Left ventricle myocardium superior (tissue), 1 donor: ENCODE measurements around the gene NAV2. TPM values are rescaled to one million over a fixed set of nuclear protein-coding genes. Genes with fewer than 3 reads are reported as not detected.

Source experiments
- ATAC-seq: fragments of 200-7000 bp; cut with Tn5 transposase; one replicate; pipeline ENCODE4 v1.9.1; 2020; ENCODE audit warnings: mild to moderate bottlenecking, moderate library complexity
- DNase-seq: peaks from one replicate; pipeline ENCODE4 v3.0.0-alpha.2; 2020
- intact Hi-C: fragments of 100-400 bp; cut with micrococcal nuclease; formaldehyde crosslinking; loops from one replicate; pipeline ENCODE4 v1.11.0; 2022
- total RNA-seq: library from RNA; stranded (reverse); fragmentation: NEBNext Ultra II Directional; extraction: Animal tissue kit (Norgen Biotek cat#: 25700); gene quantifications from one replicate; pipeline ENCODE4 v1.2.1, GENCODE V29; 2021
- donor health status: DM: no; HTN: yes; CAD: no; lungs with severe emphysema.

NAV2 gene
- total RNA-seq, 1 donor from 2014 or later = 8.8 TPM

DNA sequence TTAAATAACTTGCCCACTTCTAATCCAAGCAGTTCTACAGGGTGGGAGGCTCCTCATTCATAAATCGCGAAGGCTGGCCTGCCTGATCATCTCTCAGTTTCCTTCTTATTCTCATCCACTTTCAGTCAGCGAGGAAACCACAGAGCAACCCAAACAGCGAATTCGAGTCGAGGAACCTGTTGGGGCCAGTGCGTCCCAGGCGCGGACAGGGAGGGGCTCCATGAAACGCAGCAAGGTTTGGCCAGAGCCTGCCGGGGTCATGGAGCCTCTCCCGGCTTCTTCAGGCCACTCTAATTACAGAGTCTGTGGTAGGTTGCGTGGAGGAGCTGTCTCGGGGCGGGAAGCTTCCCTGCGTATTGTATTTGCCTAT is 741 bp upstream of the NAV2 start:
- ATAC-seq = peak; percentile 22
- intact Hi-C loops = no loop called here
- no peak for DNase-seq

DNA sequence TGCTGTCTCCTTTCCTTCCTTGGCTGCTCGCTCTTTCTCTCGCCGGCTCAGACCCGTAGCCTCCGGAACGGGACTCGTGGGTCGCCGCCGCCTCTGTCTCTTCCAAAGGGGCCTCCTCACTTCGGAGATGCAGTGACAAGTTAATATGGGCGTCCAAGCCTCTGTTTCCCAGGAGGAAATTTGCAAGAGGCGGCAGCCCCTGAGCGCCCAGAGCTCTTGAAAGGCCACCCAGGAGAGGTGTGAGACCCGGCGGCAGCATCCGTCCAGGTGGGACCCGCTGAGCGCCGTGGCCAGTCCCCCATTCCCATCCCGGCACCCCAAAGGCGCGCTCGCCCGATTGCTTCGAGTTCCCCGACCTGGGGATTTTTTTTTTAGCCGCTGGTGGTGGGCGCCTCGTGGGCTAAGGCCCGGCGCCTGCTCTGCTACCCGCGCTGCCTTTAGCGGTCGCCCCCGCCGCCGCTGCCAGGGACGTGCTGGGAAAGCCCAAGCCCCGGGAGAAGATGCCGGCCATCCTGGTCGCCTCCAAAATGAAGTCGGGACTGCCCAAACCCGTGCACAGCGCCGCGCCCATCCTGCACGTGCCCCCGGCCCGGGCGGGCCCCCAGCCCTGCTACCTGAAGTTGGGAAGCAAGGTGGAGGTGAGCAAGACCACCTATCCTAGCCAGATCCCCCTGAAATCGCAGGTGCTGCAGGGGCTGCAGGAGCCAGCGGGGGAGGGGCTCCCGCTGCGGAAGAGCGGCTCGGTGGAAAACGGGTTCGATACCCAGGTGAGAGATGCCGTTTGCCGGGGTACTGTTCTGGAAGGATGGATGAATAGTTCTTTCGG is 772 bp downstream of the NAV2 start:
- DNase-seq = peak; percentile 44
- no peak for ATAC-seq
- intact Hi-C loops = no loop called here

DNA sequence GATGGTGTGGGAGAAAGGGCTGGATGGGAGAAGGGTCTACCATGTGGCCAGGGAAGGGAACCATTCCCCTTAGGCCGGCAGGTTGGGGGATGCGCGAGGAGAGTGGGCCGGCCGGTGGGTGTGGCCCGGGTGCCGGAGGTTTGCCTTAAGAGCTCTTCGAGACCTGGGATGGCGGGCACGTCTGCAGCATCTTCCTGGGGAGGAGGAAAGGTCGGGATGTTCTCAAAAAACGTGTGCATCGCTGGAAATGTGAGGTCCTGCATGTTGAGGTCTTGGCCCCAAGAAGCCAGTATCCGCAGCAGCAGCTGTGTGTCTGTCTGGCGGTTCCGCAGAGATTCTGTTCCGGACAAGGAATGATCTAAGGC is 1.4 kb downstream of the NAV2 start:
- DNase-seq = peak; percentile 37
- intact Hi-C loops = no loop called here
- no peak for ATAC-seq

DNA sequence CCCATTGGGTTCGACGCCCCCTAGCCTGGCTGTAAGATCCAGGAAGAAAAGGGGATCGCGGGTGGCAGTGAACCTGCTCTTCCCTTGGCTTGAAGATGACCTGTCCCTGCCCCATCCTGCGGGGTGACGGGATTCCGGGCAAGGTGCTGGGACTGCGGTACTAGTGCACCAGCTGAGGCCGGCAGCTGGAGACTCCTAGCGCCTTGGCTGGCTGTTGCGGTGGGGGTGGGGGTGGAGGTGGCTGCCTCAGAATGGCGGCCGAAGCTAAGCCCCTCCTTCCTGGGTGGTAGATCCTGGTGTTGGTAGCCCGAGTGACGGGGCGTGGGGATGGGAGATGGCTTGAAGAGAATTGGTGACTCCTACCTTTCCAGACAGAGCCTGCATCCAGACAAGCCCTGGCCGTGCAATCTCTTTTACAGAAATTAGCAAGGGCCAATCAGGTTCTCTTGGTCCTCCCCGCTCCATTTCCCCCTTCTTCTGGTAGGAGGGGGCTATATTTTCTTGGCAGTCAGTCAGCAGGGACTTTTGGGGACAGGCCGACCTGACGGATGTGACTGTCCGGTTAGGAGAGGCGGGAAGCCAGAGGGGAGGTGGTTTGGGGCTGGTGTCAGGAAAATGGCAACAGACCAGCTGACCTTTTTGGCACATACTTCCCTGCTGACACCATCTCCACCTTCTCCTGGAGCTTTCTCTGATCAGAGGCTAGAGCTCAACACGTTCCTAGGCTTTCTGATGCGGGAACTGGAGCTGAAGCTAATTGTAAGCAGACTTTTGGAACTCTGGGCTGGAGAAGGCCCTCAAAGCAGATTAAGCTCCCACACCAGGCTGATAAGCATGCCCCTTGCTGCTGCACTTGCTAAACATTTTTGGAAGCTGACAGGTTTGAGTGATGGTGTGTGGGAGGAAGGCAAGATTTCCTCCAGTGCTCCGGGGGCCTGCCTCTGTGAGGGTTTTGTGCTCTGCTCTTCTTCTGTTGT is 2.0 kb downstream of the NAV2 start:
- ATAC-seq (peak; percentile 37), DNase-seq (peak; percentile 54)
- intact Hi-C loops = no loop called here

DNA sequence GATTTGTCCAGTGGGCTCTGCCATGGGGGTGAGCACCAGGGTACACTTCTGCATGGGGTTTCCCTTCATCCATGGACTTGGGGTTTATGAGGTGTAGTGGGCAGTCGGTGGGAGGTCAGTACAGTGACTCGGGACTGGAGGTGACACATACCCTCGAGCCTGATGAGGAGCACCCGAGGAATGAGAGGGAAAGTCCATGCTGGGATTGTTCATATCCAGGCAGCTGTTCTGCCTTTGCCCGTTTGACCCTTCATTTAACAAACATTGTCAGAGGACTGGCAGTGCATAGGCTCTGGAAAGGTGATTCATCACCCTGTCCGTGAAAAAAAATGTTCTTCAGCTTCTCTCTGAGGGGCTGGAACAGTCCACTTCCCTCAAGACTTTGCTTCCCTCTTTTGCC is 2.7 kb downstream of the NAV2 start:
- intact Hi-C loops = no loop called here
- ATAC-seq = no peak
- DNase-seq = no peak

DNA sequence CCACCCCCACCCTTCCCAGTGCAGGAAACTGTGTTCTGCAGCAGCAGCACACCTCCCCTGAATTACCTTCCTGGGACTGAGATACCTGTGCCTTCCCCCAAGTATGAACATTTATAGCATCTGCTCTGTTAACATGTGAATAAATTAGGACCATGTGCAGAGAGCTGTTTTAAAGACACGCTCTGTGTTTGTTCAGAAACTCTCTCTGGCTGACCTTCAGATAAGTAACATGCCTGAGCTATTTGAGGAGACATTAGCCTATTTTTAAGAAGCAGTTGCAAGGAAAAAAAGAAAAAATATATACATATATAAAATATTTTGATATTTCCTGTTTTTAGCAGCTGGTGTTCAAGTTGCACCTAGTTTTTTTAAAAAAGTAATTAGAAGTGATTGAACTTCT is 5.4 kb downstream of the NAV2 start:
- ATAC-seq (no peak), DNase-seq (no peak)
- intact Hi-C loops = no loop called here

DNA sequence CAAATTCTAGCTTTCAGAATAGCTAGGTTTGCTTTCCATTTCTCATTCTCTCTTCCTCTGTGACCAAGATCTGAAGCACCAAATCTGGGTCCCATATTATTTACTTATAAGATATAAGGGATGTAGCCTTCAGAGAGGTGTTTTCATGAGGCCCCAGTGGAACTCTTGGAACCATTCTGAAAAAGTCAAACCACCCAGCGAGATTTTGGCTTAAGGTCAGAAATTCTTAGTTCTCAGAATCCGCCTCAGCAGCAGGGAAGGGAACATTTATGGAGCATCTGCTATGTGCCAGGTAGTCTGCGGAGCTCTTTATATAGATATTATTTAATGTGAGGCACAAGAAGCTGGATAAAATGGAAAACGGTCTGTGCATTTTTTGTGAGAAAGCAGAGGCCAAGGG is 6.3 kb downstream of the NAV2 start:
- DNase-seq (no peak), ATAC-seq (no peak)
- intact Hi-C loops = no loop called here

DNA sequence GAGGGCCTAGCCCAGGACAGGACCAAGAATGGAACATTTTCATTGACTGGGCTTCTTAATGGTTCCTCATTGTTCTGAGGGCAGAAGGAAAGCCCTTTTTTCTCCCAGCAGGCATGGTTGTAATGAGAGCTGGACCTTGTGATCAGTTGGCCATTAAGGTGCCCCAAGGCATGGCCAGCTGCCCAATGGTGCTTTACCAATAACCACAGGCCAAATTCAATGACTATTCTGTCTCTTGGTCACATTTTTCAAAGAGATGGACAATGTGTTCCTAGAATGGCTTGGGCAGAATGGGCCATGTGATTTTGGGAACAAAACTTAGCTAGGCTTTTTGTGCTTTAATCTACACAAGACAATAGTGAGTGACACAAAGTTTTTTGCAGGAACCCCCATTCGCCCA is 7.3 kb downstream of the NAV2 start:
- DNase-seq (no peak), ATAC-seq (no peak)
- intact Hi-C loops = no loop called here

DNA sequence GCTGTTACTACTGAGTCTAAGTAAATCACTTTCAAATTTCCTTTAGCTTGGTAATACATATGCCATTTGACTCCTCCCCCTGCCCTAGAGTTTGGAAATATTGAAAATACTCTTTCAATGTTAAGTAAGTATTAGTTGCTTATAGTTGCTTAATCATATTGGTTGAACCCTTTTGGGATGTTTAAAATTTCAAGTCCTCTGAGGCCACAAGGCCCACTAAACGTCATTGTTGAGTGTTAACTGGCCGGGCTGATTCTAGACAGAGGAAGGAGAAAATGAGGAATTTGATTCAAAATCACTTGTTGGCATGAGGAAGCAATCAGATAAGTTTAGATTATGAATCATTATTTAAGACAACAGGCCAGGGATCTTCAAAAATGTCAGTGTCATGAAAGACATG is 8.5 kb downstream of the NAV2 start:
- intact Hi-C loops = no loop called here
- no peak for ATAC-seq
- no peak for DNase-seq

DNA sequence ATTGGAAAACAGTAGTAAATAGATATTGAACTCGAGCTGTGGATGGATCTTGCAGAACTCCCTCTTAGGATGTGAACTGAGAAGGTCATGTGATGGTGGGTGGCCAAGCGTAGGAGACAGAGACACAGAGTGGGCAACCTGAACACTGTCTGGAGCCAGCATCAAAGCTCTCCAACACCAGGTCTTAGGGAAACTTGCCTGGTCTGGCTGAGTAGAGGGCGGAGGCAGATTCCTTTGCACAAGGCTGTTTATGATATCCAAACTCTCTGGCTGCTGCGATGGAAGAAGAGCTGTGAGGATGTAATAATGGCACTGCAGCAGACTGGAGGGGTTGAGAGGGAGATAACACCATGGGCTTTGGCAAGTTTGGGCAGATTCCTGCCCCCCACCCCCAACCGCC is 10.1 kb downstream of the NAV2 start:
- DNase-seq (no peak), ATAC-seq (no peak)
- intact Hi-C loops = no loop called here

DNA sequence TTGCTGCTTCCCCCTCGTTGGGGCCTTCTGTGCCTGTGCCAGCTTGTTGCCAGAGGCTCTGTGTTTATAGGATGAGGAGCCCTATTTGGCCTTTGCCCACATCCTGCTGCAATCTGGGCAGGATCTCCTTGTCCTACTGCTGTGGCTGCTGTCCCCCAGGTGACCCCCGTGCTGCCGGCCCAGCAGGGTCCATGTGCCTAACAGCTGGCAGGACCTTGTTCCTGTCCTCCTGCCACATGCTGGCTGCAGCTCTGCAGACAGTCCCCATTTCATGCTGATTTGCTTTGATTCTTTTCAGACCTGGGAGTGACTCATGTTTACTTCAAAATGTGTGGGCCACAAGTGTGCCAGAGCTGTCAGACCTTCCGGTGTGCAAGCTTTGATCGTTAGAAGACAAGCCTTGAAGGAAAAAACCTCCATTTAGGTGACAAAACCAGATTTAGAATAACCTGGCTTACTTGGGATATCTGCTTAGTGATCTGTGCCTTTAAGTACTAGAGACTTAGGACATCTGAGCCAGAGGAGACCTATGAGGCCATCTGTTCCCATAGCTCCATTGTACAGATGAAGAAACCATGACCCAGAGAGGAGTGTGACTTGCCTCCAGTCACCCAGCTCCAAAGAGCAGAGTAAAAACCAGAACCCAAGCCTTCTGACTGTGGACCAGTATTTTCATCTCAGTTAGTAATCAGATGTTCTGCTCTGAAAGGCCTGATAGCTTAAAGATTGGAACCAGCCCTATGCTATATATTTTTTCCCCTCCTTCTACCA is 11.1 kb downstream of the NAV2 start:
- intact Hi-C loops = no loop called here
- DNase-seq (peak; percentile 35), ATAC-seq (peak; percentile 18)

DNA sequence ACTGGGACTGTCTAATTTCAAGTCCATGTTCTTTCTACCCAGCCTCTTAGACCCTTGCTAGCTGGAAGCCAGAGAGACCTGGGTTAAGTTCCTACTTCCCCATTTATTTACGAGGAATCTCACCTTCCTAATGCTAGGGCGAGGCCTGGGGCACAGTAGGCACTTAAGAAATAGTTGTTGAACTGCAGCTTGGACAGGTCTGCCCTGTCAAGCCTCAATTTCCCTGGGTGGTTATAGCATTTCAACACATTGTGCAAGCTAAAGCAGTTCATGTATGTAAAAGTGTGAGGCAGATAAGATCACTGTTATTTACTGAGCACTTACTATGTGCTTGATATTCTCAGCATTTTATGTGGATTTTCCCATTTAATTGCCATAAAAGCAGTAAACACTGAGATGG is 12.1 kb downstream of the NAV2 start:
- no peak for ATAC-seq
- intact Hi-C loops = no loop called here
- no peak for DNase-seq

DNA sequence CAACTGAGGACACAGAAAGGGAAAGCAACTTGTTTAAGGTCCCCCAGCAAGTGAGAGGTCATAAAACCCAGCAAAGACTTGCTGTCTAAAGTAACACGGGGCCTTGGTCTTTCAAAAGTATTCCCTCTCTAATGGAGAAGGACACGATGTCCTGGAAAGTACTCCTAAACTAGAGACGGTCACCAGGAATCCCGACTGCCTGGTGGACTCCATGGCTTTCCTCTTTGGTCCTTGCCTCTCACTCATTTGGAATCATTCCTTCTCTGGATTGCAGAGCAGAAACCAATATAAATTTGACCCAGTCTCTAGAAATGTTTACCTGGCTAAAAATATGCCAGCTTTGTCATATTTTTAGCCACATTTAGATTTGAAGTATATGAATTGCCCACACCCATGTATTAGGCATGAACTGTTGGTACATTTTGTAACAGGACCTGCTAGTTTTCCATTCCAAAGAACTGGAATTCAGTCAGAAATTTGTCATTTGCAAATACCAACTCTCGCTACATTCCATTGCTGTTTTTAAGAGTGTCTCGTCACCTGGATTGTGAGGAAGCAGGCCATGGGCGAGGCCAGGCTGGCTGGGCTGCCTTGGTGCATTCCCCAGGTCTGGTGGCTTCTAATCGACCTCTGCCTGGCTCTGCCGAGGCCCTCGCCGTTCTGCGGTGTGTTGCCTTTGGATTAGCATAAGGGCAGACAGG is 12.9 kb downstream of the NAV2 start:
- DNase-seq (peak; percentile 48), ATAC-seq (peak; percentile 59)
- intact Hi-C loops = no loop called here

DNA sequence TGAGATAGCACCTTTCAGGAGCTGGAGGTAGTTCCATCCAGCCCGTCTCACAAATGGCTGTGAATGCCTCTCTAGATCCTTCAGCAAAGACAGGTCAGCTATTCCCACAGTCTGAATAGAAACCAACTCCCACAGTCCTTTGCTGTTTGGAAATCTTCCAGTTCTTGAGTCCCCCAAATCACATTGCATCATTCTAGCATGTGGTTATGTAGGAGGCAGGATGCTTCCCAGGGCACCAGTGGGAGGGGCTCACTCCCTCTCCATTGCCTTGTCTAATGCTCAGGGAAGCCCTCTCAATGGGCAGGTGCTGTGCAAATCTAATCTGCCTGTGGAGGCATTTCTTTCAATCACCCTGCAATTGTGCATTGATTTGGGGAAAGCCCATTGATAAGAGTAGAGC is 14.6 kb downstream of the NAV2 start:
- intact Hi-C loops = no loop called here
- DNase-seq = no peak
- peak; percentile 7 for ATAC-seq

DNA sequence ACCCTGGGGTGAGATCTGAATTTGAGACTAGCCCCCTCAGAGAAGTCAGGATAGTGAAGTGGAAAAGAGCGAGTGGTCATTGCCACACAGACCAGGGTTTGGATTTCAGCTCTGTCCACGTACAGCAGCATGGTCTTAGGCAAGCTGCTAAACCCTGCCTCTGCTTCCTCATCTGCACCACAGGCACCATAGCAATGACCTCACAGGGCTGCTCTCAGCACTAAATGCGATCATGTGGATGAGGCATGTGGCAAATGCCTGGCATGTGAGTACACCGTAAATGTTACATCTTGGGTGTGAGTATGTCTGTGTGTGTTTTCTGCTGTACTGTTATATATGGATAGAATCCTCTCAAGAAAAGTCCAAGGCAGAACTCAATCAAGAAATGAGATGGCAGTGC is 15.8 kb downstream of the NAV2 start:
- DNase-seq (no peak), ATAC-seq (peak; percentile 58)
- intact Hi-C loops = no loop called here

DNA sequence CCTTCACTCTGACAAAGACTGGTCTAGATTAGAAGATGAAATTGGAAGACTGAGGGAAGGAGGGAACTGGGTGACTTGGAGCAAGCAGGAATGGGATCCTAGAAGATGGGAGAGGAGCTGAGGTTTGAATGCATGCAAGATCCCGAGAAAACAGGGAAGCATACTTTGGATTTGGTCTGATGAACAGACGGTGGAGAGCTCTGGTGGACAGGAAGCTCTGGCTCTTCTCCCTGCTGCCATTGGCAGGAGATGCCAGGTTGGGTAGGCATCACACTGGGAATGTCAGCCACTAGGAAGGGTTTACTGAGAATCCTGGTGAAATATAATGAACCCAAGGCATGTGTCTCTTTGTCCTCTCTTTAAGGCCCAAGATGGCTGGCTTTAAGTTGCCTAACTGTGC is 16.5 kb downstream of the NAV2 start:
- DNase-seq = no peak
- no peak for ATAC-seq
- intact Hi-C loops = no loop called here

DNA sequence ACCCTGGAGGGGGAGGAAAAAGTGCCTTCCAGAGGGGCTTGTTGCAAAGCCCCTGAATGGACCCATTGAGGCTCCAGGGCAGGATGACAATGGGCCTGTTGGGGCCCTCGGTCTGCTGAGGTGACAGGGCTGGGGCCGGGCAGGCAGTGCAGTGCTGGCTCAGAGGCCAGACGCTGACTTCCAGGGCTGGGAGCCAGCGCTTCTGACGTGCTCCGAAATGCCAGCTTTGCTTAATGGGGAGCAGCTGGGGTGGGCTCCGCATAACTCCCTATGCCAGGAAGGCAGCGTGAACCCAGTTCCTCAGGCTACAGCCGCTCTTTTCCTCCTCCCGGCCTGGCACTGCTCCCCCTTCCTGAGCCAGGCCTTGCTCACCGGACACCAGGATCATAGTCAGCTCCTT is 17.7 kb downstream of the NAV2 start:
- ATAC-seq (peak; percentile 71), DNase-seq (peak; percentile 71)
- intact Hi-C loops = no loop called here

DNA sequence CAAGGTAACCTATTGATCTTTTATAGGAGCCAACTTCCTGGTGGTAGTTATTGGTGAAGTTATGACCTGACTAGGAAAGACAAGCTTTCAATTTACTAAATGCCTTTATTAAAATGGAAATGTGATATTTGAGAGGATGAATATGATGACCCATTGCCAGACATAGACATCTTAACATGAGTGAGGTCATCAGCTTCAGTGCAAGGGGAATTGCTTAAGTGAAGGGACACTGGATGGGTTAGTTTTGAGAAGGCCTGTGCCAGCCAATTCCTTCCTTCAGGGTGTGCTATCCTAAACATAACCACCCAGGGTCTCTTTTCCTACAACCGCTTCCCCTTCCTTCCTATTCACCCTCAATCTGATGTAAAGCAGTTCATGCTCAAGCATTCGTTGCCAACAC is 21.5 kb downstream of the NAV2 start:
- no peak for ATAC-seq
- no peak for DNase-seq
- intact Hi-C loops = no loop called here
